HG03378 (cell line): Measurements from ENCODE around the gene ISG20L2.

ENCODE experiments used
- ATAC-seq: cut with Tn5 transposase; IDR thresholded peaks from one replicate; pipeline ENCODE4 v1.9.1; 2021; ENCODE audit warnings: mild to moderate bottlenecking, moderate library complexity; ENCODE audit not compliant: unreplicated experiment

ISG20L2 gene

GRCh38 chr1:156707417-156708217 lies 20.9 kb downstream of the ISG20L2 start:
- ATAC-seq, result no peak

- ATAC-seq, result no peak
Observed at GRCh38 chr1:156706657-156707416, 21.7 kb downstream of the ISG20L2 start.

GRCh38 chr1:156705918-156706656 lies 22.5 kb downstream of the ISG20L2 start:
- no peak for ATAC-seq

- ATAC-seq, result no peak
Observed at GRCh38 chr1:156705321-156705917, 23.1 kb downstream of the ISG20L2 start, which contains the start of gene CRABP2. Gene CRABP2, minus strand, starts transcription at chr1:156705583. Its CDS starts 137 bp downstream, at chr1:156705446.

- no peak for ATAC-seq
Observed at GRCh38 chr1:156704930-156705320, 23.6 kb downstream of the ISG20L2 start.

DNA sequence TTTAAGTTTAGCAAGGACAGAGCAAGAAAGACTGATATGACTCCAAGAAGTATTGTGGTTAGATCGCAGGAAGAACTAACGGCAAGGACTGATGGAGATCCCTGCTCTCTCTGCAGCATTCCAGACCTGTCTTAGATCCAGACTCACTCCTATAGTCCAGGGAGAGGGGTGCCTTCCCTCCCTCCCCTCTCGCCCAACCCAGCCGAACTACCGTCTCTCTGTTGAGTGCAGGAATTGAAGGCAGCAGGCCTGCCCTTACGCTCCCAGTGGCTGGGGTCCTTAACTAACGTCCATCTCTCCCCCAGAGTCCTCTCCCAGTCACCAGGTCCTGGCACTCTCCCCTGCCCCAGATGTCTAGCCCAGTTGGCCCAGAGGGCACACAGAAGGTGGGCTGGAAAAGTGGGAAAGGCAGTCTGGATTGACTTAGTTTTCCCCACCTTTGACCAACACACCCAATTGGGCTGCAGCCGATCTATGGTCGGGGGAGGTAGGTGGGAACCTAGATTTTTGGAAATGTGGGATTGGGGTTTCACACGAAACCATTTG lies 24.3 kb downstream of the ISG20L2 start:
- ATAC-seq, result no peak

GRCh38 chr1:156703741-156704140 lies 24.8 kb downstream of the ISG20L2 start:
- ATAC-seq, result no peak

DNA sequence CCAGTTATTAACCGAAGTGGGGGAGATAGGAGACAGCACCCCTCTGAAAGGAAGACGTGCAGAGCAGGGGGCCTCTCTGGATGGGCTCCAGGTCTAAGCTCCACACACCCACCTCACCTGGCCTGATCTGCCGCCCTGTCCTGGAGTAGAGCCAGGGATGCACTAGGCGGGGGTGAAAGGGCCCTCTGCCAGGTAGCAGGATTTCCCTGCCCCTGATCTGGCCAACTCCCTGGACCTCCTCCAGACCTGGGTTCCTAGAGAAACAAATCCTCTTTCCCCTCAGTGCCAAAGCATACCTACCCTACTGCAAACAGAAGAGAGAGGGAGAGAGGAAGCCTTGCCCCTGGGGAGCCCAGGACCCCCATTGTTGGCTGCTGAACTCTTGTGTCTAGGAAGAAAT lies 25.2 kb downstream of the ISG20L2 start:
- no peak for ATAC-seq

GRCh38 chr1:156700736-156701531 lies 27.6 kb downstream of the ISG20L2 start:
- ATAC-seq, result no peak

DNA sequence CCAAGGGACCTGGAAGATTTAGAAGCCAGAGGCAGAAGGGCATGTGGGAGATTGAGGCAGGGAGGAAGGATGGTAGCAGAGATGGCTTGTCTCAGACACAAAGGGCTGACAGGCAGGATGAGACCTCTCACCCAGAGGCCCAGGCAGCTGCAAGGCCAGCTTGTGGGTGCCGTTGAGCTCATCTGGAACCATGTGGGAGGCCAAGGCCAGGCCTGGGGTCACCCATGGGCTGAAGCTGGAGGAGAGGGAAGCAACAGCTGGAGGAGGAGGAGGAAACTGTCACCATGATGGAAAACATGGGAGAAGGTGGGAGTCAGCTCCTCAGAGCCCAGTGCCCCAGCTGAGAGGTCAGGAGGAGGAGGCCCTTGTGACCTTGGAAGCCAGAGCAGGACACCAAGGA lies 29.6 kb downstream of the ISG20L2 start:
- no peak for ATAC-seq

DNA sequence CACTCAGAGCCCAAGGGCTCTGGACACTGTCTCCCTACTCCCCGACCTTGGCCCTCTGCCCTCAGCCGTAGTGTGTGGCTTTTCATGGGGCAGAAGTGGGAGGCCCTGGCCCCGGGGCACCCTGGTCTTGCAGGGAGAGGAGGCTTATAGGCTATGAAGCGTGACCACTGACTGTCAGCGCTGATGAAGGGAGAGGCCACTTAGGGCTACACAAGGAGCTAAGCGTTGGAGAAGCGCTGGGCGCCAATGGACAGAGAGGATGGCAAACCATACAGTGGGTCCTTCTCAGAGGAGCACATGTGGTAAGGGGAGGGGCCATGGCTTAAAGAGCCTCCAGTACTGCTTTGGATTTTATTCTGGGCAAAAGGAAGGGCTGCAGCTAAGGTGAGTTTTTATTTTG lies 31.1 kb downstream of the ISG20L2 start:
- no peak for ATAC-seq

DNA sequence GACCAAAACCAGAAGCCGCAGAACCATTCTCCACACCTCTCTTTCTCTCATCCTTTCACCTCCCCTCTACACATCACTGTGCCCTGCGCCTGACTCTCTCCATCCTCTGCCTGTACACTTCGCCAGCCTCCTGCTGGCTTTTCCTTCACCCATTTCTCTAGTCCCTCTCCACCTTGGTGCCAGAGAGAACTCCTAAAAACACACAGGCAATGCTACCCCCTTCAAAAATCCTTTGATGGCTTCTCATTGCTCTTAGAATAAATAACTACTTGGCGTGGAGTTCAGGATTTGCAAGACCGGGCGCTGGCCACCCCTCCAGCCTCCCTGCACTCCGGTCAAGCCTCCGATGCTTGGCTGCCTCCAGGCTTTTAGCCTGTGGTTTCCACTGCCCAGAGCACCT lies 31.8 kb downstream of the ISG20L2 start:
- no peak for ATAC-seq

DNA sequence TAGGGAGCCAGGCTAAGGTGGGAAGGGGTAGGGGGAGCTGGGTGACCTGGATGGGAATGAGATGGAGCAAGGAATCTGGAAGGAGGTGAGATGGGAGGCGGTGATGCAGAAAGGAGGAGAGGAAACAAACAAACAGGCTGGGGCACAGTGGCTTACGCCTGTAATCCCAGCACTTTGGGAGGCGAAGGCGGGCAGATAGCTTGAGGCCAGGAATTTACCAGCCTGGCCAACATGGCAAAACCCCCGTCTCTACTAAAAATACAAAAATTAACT lies 33.9 kb downstream of the ISG20L2 start:
- no peak for ATAC-seq

- ATAC-seq, result no peak
Observed at GRCh38 chr1:156693848-156694689, 34.5 kb downstream of the ISG20L2 start.

DNA sequence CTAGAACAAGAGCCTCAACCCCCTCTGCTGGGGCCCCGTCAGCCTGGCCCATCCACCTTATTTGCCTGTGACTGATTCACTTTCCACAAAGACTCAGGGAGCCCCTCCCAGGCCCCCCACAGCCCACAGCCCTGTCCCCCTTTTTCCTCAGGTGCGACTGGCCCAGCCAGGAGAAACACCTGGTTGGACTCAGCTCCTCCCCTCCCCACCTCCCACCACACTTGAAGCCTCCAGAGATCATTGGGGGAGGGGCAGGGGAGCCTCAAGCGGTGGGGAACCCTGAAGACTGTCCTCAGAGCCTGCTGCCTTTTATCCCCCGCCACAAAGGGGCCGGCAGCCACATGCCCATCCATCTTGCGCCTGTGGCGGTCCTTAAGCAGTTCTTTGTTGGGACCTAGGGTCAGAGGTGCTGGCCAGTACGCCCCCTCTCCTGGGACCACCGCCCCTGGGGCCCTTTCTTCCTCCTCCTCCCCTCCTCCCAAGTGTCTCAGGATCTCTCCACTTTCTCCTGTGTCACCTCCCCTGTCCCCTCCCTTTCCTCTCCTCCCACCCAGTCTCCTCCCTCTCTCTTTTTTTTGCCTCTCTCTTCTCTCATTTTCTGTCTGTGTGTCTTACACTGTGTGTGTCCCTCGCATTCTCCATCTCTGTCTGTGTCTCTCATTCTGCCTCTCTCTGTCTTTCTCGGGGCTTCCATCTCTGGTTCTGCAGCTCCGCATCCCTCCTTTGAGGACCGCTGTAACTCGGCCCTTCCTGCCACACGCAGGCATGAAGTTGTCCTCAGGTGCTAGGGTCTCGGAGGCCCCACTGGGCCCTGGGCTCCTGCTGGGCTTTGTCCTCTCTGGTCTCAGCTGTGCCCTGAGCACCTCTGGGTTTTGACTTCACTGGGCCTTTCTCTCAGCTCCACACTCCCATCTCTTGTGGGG lies 35.4 kb downstream of the ISG20L2 start:
- ATAC-seq, result no peak

DNA sequence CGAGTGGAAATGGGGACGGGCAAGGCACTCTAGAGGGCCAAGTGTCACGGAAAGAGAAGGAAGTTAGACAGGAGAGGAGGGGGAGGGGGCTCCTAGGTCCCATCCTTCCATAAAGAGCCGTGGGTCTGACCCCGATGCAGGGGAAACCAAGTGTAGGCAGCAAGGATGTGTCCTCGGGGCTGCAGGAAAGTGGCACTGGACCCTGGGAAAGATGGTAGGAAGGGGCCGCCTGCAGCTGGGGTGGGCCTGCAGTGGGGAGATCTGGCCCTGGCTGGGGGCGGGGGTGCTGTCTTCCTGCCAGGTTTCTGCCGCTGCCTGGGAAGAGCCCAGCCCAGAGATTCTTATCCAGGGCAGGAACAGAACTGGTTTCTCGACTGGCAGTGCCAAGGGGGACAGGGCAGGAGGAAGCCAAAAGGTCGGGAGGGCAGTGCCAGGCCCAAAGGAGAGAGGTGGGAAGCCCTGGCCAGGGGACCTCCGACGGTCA lies 36.1 kb downstream of the ISG20L2 start:
- no peak for ATAC-seq

DNA sequence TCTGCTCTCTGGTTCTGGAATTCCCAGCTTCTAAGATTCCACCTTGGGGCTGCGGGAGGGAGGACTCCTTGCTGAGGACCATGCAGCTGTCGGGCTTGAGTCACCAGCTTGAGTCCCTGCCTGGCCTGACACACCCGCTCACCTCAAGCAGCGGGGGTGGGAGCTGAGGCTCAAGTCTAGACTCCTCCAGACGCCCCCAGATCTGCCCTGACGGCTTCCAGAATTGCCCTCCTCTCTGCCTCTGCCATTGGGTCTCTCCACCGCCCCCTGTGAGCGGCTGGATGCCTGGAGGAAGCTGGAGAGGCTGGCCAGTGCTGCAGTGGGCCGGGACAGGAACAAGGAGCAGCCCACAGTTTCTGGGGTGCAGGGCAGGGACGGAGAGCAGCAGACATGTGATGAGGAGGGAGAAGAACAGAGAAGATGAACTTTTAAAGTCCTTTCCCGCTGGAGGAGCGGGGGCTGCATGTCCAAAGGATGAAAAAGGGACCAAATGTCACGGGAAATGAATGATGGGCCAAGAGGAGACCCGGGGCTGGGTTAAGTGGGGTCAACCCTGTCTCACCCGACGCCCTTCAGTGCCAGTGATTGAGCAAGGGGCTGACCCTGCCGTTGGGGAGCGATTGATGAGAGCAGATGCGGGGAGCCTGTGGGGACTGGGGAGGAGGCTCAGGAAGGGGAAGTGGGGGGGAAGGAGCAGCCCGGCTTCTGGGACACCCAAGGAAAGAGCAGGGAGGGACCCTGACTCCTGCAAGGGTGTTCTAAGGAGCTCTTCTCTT lies 36.7 kb downstream of the ISG20L2 start:
- no peak for ATAC-seq
